HEK293 (cell line): ENCODE results near the gene MCTS1.

ENCODE experiments used
- ATF2 ChIP-seq: fragments of 450-650 bp; formaldehyde crosslinking; IDR thresholded peaks from 2 replicates; pipeline ENCODE4 v1.5.1; 2016; ENCODE audit warnings: missing biosample characterization, missing genetic modification characterization, low read depth
- BCL6B ChIP-seq: fragments of 450-650 bp; formaldehyde crosslinking; IDR thresholded peaks from 2 replicates; pipeline ENCODE4 v1.5.1; 2017; ENCODE audit warnings: missing biosample characterization, missing genetic modification characterization
- GLI4 ChIP-seq: fragments of 450-650 bp; formaldehyde crosslinking; IDR thresholded peaks from 2 replicates; pipeline ENCODE4 v1.5.1; 2016; ENCODE audit warnings: missing biosample characterization, missing genetic modification characterization
- KLF17 ChIP-seq: fragments of 450-650 bp; formaldehyde crosslinking; IDR thresholded peaks from 2 replicates; pipeline ENCODE4 v1.5.1; 2016; ENCODE audit warnings: missing biosample characterization, missing genetic modification characterization
- KLF7 ChIP-seq: fragments of 450-650 bp; formaldehyde crosslinking; IDR thresholded peaks from 2 replicates; pipeline ENCODE4 v1.5.1; 2016; ENCODE audit warnings: missing biosample characterization, missing genetic modification characterization, borderline replicate concordance
- MEIS1 ChIP-seq: sonication (generic); formaldehyde crosslinking; IDR thresholded peaks from 2 replicates; pipeline ENCODE4 v1.8.1; 2022; ENCODE audit warnings: missing genetic modification reagents, mild to moderate bottlenecking, borderline replicate concordance
- PRDM1 ChIP-seq: fragments of 450-650 bp; formaldehyde crosslinking; IDR thresholded peaks from 2 replicates; pipeline ENCODE4; 2016; ENCODE audit warnings: missing biosample characterization, missing genetic modification characterization
- ZBTB48 ChIP-seq: fragments of 450-650 bp; formaldehyde crosslinking; IDR thresholded peaks from 2 replicates; pipeline ENCODE4 v1.5.1; 2016; ENCODE audit warnings: missing biosample characterization, missing genetic modification characterization
- ZFHX2 ChIP-seq: fragments of 450-650 bp; formaldehyde crosslinking; conservative IDR thresholded peaks from 2 replicates; pipeline ENCODE4 v1.5.1; 2016; ENCODE audit warnings: missing biosample characterization, missing genetic modification characterization
- ZFP69B ChIP-seq: fragments of 450-650 bp; formaldehyde crosslinking; IDR thresholded peaks from 2 replicates; pipeline ENCODE4 v1.5.1; 2016; ENCODE audit warnings: missing biosample characterization, missing genetic modification characterization
- ZNF169 ChIP-seq: fragments of 450-650 bp; formaldehyde crosslinking; IDR thresholded peaks from 2 replicates; pipeline ENCODE4 v1.5.1; 2016; ENCODE audit warnings: missing biosample characterization, missing genetic modification characterization
- ZNF221 ChIP-seq: fragments of 450-650 bp; formaldehyde crosslinking; IDR thresholded peaks from 2 replicates; pipeline ENCODE4 v1.5.1; 2017; ENCODE audit warnings: missing biosample characterization, missing genetic modification characterization, borderline replicate concordance
- ZNF23 ChIP-seq: fragments of 450-650 bp; formaldehyde crosslinking; IDR thresholded peaks from 2 replicates; pipeline ENCODE4 v1.5.1; 2016; ENCODE audit warnings: missing biosample characterization, missing genetic modification characterization, borderline replicate concordance
- ZNF280C ChIP-seq: fragments of 450-650 bp; formaldehyde crosslinking; IDR thresholded peaks from 2 replicates; pipeline ENCODE4 v1.5.1; 2016; ENCODE audit warnings: missing biosample characterization, missing genetic modification characterization
- ZNF280D ChIP-seq: fragments of 450-650 bp; formaldehyde crosslinking; IDR thresholded peaks from 2 replicates; pipeline ENCODE4 v1.5.1; 2016; ENCODE audit warnings: missing biosample characterization, missing genetic modification characterization
- ZNF529 ChIP-seq: fragments of 450-650 bp; formaldehyde crosslinking; IDR thresholded peaks from 2 replicates; pipeline ENCODE4 v1.5.1; 2017; ENCODE audit warnings: missing genetic modification characterization, missing biosample characterization; ENCODE audit not compliant: insufficient replicate concordance
- ZNF571 ChIP-seq: fragments of 450-650 bp; formaldehyde crosslinking; IDR thresholded peaks from 2 replicates; pipeline ENCODE4 v1.5.0; 2017; ENCODE audit warnings: missing biosample characterization, missing genetic modification characterization
- ZNF596 ChIP-seq: fragments of 450-650 bp; IDR thresholded peaks from 2 replicates; pipeline ENCODE4 v1.5.0; 2018; ENCODE audit warnings: missing biosample characterization, mild to moderate bottlenecking, missing genetic modification characterization, moderate library complexity
- ZNF600 ChIP-seq: fragments of 450-650 bp; formaldehyde crosslinking; IDR thresholded peaks from 2 replicates; pipeline ENCODE4 v1.5.1; 2016; ENCODE audit warnings: missing biosample characterization, missing genetic modification characterization
- ZNF677 ChIP-seq: fragments of 450-650 bp; IDR thresholded peaks from 2 replicates; pipeline ENCODE4 v1.5.0; 2018; ENCODE audit warnings: missing biosample characterization, mild to moderate bottlenecking, missing genetic modification characterization, moderate library complexity
- ZNF843 ChIP-seq: fragments of 450-650 bp; formaldehyde crosslinking; IDR thresholded peaks from 2 replicates; pipeline ENCODE4 v1.5.1; 2016; ENCODE audit warnings: missing biosample characterization, missing genetic modification characterization
- TF ChIP-seq, protein P1 (sequence below): fragments of 450-650 bp; formaldehyde crosslinking; IDR thresholded peaks from 2 replicates; pipeline ENCODE4 v1.5.1; 2016; ENCODE audit warnings: missing biosample characterization, missing genetic modification characterization, borderline replicate concordance
- TF ChIP-seq, protein P2 (sequence below): fragments of 450-650 bp; formaldehyde crosslinking; IDR thresholded peaks from 2 replicates; pipeline ENCODE4 v1.5.1; 2017; ENCODE audit warnings: missing biosample characterization, mild to moderate bottlenecking, missing genetic modification characterization, moderate library complexity
- TF ChIP-seq, protein P3 (sequence below): fragments of 450-650 bp; formaldehyde crosslinking; IDR thresholded peaks from 2 replicates; pipeline ENCODE4 v1.5.1; 2016; ENCODE audit warnings: missing biosample characterization, missing genetic modification characterization

Gene MCTS1

GRCh38 chrX:120560405-120560841, 43.5 kb upstream of the MCTS1 start (continued):
- TF ChIP-seq ZNF280D = no peak
- no peak for TF ChIP-seq ZBTB48 (tag by site-specific recombination)
- TF ChIP-seq ATF2 = no peak
- peak; percentile 80 for TF ChIP-seq ZNF600
- TF ChIP-seq KLF17 (tag by site-specific recombination) = no peak
- TF ChIP-seq, protein P1, sequence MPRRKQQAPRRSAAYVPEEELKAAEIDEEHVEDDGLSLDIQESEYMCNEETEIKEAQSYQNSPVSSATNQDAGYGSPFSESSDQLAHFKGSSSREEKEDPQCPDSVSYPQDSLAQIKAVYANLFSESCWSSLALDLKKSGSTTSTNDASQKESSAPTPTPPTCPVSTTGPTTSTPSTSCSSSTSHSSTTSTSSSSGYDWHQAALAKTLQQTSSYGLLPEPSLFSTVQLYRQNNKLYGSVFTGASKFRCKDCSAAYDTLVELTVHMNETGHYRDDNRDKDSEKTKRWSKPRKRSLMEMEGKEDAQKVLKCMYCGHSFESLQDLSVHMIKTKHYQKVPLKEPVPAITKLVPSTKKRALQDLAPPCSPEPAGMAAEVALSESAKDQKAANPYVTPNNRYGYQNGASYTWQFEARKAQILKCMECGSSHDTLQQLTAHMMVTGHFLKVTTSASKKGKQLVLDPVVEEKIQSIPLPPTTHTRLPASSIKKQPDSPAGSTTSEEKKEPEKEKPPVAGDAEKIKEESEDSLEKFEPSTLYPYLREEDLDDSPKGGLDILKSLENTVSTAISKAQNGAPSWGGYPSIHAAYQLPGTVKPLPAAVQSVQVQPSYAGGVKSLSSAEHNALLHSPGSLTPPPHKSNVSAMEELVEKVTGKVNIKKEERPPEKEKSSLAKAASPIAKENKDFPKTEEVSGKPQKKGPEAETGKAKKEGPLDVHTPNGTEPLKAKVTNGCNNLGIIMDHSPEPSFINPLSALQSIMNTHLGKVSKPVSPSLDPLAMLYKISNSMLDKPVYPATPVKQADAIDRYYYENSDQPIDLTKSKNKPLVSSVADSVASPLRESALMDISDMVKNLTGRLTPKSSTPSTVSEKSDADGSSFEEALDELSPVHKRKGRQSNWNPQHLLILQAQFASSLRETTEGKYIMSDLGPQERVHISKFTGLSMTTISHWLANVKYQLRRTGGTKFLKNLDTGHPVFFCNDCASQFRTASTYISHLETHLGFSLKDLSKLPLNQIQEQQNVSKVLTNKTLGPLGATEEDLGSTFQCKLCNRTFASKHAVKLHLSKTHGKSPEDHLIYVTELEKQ (tag by site-specific recombination) = no peak
- TF ChIP-seq ZNF280C (tag by site-specific recombination) = no peak
- TF ChIP-seq ZFP69B (tag by site-specific recombination) = peak; percentile 14; the same call in 1 of the 2 replicates
- 0 out of 2 replicates have a peak, but pooled peaks have one; percentile 40 for TF ChIP-seq ZNF169
- TF ChIP-seq, protein P2, sequence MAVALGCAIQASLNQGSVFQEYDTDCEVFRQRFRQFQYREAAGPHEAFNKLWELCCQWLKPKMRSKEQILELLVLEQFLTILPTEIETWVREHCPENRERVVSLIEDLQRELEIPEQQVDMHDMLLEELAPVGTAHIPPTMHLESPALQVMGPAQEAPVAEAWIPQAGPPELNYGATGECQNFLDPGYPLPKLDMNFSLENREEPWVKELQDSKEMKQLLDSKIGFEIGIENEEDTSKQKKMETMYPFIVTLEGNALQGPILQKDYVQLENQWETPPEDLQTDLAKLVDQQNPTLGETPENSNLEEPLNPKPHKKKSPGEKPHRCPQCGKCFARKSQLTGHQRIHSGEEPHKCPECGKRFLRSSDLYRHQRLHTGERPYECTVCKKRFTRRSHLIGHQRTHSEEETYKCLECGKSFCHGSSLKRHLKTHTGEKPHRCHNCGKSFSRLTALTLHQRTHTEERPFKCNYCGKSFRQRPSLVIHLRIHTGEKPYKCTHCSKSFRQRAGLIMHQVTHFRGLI = no peak
- TF ChIP-seq MEIS1 = no peak
- TF ChIP-seq PRDM1 (tag by site-specific recombination) = peak; percentile 98
- TF ChIP-seq ZNF571 (tag by site-specific recombination) = no peak
- no peak for TF ChIP-seq KLF7 (tag by site-specific recombination)
- no peak for TF ChIP-seq GLI4
- TF ChIP-seq, protein P3, sequence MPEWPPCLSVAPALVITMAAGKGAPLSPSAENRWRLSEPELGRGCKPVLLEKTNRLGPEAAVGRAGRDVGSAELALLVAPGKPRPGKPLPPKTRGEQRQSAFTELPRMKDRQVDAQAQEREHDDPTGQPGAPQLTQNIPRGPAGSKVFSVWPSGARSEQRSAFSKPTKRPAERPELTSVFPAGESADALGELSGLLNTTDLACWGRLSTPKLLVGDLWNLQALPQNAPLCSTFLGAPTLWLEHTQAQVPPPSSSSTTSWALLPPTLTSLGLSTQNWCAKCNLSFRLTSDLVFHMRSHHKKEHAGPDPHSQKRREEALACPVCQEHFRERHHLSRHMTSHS = no peak
- peak; percentile 11; the same call in 1 of the 2 replicates for TF ChIP-seq ZNF843 (tag by site-specific recombination)
- no peak for TF ChIP-seq ZNF221
- TF ChIP-seq ZNF529 (tag by site-specific recombination) = no peak
- TF ChIP-seq ZNF23 (tag by site-specific recombination) = no peak
- peak; percentile 63 for TF ChIP-seq ZFHX2
- TF ChIP-seq ZNF677 = no peak
- no peak for TF ChIP-seq ZNF596 (tag by site-specific recombination)
- TF ChIP-seq BCL6B (tag by site-specific recombination) = no peak
